Uterus (tissue), 2 donors: ENCODE data around the gene PTPMT1.

Experiments used
- CTCF ChIP-seq, 4 experiments: fragments of 200-600 bp in 2 of 4; fragments of 450-650 bp in 2 of 4; sonication (generic) in 2 of 4; IDR thresholded peaks; one replicate each; pipeline ENCODE4 v1.5.1; 2016 to 2019; ENCODE audit warnings: antibody characterized with exemption in 4 of 4, mild to moderate bottlenecking in 2 of 4, moderate library complexity in 1 of 4
- POLR2A ChIP-seq, 2 donors: fragments of 450-650 bp; IDR thresholded peaks; one replicate each; pipeline ENCODE4 v1.6.1; 2016; ENCODE audit warnings: antibody characterized with exemption in 2 of 2, mild to moderate bottlenecking in 1 of 2, moderate library complexity in 1 of 2

- no peak for TF ChIP-seq POLR2A (IDR thresholded peaks at IDR 0.05)
- TF ChIP-seq CTCF (IDR thresholded peaks at IDR 0.05) = no peak
Measured at GRCh38 chr11:47532597-47533213, 32.7 kb upstream of the PTPMT1 start.
